Brain pericyte (primary cell): Measurements from ENCODE around the gene NACC1.
A peak's percentile ranks its signal among the peaks of the same experiment; 100 is the strongest.

ENCODE experiments used
- DNase-seq: peaks from one replicate; pipeline ENCODE4 v3.0.0-alpha.2; 2012; ENCODE audit warnings: low read depth, low spot score

The NACC1 gene

DNA sequence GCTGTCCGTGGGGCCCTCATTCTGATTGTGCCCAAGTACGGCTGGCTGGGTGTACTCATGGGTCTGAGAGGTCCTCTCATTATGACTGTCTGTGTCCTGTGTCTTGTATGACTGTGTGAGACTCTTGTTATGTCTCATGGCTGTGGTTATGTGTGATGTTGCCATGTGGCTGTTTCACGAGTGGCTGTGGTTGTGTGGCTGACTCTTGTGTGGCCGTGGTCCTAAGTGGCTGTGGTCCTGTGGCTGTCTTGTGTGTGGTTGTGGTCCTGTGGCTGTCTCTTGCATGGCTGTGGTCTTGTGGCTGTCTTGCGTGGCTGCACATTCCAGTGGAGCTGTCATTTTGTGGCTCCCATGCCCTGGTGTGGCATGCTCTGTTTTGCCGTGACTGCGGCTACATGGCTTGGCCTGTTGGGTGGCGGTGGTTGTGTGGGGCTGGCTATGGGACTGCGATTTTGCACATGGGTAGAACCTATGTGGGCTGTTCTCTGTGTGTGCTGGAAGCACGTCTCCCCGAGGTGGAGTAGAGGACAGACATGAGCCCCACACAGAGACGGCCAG is 18.0 kb upstream of the NACC1 start:
- DNase-seq = no peak

DNA sequence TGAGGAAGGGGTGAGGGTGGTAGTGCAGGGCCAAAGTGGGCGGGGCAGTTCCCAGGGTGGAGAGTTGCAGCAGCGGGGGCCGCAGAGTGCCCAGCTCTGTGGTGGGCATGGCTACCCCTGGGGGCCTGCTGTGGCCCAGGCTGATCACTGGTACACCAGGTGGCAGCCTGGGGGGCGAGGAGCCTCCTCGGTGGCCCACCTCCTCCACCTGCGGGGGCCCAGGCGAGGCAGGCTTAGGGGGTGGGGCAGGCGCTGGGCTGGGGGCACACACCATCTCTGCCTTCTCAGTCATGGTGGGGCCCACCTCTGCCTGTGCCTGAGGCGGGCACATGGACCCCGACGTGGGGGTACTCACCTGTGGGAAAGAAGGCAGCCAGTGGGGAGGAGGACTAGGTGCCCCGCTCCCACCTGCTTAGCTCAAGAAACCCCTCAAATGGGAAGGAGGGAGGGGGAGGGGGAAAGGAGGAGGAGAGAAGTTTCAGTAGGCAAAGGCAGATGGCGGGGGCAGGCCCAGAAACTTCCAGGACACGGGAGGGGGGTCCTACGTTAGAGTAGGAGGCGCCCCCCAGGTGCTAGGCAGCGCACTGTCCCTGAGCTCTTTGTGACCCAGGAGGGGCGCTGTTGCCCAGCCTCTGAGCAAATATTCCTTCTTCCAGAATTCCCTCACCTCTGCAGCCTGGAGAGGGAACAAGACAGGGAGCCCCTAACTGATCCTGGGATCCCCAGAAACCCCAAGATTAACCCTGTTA is 17.0 kb upstream of the NACC1 start:
- no peak for DNase-seq

DNA sequence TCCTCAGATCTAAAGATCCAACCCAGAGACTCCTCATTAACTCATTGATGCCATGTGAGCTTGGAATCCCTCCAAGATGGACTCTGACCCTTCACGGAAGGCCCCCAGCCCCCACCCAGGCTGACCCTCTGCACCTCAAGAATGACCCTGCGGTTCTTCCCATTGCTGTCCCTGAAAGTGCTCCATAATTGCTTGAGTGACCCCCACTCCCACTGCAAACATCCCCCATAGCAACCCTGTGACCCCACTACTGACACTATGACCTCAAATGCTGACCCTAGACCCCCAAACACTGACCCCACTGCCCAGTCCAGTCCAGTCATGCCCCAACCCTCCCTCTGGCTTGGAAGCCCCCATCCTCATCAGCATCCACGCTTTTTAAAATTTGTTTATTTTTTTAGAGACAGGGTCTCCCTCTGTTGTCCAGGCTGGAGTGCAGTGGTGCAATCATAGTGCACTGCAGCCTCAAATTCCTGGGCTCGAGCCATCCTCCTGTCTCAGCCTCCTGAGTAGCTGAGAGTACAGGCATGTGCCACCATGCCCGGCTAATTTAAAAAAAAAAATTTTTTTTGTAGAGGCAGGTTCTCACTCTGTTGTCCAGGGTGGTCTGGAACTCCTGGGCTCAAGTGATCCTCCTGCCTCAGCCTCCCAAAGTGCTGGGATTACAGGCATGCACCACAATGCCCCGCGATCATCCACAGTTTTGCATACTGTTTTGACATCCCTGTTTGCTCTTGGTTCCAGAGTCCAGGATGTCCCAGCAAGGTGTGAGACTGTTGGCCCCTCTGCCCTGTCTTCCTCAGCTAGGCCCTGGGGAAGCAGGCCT is 16.3 kb upstream of the NACC1 start:
- DNase-seq = no peak

DNA sequence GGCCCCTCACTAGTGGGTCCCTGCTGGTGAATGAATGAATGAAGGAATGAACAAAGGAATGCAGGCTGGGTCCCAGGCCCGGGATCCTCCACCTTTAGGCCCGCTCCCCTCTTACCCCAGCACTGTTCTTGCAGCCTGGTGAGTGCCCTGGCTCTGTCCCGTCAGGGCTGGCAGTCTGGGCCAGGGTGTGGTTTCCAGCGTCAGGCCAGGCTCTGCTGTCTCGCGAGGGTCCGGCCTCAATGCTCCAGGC is 15.7 kb upstream of the NACC1 start:
- DNase-seq = no peak

DNA sequence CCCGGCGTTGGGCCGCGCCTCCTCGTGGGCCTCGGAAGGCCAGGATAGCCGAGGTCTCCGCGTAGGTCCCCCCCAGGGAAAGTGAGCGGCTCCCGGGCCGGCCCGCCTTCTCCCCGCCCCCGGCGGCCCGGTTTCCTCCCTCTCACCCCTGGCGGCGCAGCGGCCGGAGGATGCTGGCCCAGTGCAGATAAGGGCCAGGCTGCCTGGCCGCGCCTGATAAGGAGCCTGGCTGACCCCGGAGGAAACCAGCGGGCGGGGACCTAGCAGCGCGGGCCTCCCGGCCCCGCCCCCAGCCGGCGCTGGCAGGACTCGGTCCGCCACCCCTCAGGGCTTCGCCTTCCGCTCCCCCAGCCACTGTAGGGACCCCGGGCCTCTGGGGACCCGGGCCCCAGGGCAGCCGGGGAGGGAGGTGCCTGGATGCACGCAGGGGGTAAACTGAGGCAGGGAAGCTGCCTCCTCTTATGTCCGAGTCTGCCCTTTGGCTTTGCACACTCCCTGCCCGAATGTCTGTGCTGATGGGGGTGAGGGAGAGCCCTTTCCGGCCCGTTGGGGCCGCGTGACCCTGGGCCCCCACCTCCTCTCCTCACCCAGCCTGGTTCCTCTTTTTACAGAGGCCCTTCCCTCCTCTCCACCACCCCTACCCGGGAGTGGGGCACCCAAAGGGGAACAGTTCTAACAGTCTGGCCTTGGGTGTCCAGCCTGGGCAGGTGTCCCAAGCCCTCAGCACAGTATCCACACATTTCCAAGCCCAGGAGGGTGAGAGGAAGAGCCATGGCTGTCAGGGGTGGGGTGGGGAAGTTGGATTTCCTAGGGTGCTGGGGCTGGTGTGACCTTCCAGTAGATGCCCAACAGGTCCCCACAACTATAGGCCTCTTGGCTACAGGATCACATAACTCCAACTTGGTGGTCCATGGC is 15.1 kb upstream of the NACC1 start, which contains the start of gene LYL1:
Gene LYL1 (minus strand): TSS at position 193 of the 915 bp plus-strand sequence. CDS start 1,687 bp downstream, outside the sequence.
- DNase-seq = no peak

DNA sequence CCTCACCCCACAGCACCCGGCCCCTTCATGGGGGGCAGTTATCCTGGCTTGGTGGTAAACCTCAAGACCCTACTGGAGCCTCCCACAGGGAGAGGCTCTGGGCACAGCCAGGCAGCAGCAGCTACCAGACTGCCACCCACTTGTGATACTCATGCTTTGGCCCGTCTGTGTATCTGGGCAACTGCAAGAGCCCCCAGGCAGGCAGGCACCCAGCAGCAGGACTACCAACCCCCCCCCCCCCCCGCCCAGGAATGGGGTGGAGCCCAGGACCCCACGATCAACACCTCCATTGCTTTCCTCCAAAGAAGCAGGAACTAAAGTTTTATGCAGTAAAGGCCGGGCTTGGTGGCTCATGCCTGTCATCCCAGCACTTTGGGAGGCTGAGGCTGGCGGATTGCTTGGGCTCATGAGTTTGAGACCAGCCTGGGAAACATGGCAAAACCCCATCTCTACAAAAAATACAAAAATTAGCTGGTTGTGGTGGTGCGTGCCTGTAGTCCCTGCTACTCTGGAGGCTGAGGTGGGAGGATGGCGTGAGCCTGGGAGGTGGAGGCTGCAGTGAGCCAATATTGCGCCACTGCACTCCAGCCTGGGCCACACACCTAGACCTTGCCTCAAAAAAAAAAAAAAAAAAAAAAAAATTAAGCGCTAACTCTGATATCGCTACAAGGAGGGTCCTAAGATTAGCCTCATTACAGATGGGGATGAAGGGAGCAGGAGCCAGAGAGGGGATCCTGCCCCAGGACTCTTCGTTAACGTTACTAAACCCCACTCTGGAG is 14.3 kb upstream of the NACC1 start:
- DNase-seq = no peak

DNA sequence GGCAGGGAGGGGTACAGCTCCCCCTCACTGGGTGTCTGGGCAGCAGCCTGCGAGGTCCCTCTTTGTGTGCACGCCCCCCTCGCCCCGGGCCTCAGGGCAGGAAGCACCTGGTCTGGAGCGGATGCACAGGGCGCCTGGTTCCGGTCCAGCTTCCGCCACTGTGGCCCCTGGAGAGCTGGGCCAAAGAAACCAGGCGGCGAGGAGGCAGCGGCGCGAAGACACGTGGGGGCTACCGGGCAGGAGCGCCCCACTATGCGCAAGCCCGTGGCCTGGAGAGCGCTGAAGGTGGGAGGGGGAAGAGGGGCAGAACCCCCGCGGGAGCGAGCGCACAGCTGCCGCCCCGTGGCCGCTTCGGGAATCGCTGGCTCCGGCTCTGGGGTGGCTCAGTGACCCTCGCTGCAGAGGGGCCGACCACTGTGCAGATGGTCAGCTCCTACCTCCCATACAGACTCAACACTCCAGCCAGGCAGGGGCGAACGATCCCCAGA is 13.7 kb upstream of the NACC1 start:
- DNase-seq = no peak

DNA sequence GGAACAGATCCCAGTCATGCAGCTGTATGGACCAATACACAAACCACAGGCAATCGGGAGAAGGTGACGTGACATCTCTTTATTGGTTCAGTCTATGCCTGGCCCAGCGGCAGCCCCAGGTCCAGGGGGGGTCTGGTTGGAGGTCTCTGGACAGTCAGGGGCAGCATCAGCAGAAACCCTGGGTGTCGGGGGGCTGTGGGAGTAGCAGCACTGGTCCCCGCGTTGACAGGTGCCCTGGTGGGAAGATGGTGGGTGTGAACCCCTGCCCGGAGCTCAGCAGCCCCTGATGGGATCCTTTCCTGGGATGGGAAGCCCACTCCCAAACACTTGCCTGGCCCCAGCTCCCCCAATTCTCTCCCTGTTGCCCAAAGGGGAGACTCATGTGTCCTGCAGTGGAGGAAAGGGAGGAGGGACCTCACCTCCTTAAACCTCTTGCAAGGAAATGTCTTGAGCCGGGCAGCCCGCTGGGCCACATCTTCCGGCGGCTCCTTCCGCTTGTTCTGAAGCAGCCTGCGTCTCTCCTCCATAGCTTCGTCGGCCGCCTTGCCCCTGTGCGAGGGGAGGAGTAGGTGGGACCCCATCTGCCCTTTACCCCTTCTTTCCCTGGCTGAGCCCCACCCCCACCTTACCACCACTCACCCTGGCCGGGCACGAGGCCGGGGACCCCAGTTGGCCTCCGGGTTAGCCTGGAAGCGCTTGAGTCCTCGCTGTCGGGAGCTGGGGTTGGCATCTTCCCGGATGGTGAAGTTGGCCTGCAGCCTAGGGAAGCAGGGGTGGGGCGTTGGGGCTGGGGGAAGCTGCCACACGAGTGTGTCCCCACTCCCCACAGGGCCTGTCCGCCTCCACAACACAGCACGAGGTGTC is 13.0 kb upstream of the NACC1 start:
- no peak for DNase-seq

DNA sequence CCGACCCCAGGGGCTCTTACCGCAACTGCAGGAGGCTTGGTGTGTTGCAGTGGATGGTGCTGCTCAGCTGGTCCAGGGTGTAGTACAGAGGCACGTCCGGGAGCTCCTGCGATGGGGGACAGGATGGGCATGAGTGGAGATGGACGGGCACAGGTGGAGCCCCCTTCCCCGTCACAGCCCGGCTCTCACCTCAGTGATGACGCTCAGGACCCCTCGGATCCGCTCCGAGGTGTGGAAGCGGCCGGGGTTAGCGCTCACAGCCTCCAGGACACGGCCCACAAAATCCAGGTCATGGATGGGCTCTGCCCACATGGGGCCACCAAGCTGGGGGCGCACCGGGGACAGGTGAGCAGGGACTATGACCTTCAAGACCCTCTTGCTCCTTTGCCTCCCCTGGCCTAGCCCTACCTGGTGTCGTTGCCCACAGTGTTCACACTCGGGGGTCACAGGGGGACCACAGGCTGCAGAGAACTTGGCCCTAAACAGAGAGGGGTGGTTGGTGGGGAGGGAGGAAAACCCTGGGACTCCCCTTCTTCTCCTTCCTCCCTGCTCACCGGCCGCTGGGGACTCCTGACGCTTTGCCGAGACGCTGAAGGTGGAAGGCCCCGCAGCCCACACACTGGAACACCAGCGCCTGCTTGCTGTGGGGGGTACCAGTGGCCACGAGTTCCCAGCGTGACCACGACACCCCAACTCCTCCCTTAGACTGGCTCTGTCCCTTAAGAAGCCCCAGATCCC is 8.5 kb upstream of the NACC1 start:
- DNase-seq = no peak

DNA sequence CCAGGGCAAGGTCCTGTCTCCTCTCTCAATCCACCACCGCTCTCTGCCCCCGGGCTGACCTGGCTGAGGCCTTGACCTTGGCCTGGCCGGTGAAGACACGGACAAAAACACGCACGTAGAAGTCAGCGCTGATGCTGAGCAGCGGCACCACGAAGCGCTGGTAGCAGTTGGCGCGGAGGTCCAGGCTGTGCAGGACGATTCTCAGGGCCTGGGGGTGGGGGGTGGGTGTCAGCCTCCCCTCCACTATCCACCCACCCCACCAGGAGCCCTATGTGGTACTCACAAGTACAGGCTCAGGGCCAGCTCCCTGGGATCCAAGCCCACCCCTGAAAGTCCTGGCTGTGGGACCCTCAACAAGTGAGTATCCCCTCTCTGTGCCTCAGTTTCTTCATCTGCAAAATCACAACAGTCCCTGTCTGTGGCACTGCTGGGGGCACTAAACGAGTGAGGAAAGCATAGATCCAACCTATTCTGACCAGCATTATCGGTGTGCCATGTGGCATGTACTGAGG is 7.9 kb upstream of the NACC1 start:
- no peak for DNase-seq

DNA sequence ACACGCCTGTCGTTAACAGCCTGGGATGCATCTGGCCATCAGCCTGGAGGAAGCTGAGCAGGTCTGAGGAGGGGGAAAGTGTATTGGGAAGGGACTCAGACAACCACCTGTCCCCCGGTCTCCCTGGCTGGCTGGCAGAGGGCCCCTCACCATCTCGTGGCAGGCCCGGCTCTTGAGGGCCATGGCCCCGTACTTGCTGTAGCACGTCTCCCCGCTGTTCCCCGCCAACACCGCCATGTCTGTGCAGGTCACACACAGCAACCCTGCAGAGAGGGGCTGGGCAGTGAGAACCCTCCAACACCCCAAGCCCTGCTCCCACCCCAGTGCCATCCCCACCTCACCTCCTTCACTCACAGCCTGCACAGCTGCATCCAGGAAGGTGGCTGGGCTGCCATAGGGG is 5.5 kb upstream of the NACC1 start:
- no peak for DNase-seq

DNA sequence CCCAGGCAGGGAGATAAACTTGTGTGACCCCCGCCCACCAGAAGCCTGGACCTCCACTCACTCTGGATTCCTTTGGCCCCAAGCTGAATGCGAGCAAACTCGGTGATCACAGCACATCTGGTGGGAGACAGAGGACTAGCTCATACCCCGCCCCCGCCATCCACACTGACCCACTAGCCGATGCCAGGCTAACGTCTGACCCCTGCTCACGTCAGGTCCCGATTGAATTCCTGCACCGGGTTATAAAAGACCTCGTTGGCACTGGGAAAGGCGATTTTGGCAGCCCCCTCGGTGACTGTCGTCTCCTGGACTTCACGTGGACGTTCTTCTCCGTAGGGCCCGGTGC is 2.2 kb upstream of the NACC1 start:
- no peak for DNase-seq

DNA sequence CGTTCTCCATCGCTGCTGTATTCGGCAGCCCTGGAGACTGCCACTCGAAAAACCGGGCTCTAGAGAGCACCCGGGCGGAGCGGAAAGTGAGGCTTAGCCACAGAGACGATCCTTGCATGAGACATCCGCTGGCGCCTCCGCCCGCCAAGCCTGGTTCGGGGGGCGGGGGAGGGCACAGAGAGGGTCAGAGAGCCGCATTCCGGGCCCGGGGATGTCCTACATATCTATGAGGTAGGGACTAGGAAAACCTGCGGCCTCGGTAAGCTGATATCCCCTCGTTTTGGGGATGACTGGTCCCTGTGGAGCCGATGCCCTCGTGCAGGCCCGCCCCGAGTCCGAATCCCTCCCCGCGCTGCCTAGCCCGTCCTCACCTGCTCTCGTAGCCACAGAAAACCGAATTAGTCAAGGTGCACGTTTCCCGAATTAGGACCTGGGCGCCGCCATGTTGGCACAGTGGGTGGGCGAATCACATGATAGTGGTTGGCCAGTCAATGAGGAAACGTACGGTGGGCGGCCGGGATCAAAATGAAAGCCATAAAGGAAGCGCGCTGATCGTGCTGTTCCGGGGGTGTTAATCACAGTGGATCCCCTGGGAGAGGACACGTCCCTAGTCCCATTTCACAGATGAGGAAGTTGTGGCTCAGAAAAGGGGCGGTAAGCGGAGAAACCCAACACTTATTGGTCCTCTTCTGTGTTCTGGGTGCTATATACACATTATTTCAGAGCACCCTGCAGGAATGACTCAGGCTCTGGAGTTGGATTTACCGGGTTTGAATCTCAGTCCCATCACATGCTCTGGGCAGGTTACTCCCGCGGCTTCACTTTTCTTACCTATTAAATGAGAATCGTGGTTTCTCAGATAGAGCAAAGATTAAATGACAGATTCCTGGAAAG is 1.5 kb upstream of the NACC1 start, which contains the start of gene TRMT1:
Gene TRMT1 (minus strand): TSS at position 459 of the 894 bp plus-strand sequence. CDS start 341 bp downstream, at position 118.
- DNase-seq = peak; percentile 52

DNA sequence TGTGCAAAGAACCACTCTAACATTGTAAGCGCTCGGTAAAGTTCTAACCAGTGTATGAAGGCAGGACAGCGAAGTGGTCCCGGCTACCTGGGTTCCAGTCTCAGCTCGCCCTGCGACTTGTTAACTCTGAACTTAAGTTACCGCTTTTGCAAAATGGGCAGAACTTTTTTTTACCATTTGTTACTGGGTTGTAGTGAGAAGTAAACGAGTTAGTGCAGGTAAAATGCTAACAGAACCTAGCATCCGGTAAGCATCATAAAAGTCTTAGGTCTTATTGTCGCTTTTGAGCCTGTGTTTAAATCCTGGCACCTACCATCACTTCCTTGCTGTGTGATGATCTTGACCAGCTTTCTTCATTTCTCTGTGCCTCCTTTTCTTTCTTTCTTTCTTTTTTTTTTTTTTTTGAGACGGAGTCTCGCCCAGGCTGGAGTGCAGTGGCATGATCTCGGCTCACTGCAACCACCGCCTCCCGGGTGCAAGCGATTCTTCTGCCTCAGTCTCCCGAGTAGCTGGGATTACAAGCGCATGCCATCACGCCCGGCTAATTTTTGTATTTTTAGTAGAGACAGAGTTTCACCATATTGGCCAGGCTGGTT is 790 bp upstream of the NACC1 start:
- no peak for DNase-seq

DNA sequence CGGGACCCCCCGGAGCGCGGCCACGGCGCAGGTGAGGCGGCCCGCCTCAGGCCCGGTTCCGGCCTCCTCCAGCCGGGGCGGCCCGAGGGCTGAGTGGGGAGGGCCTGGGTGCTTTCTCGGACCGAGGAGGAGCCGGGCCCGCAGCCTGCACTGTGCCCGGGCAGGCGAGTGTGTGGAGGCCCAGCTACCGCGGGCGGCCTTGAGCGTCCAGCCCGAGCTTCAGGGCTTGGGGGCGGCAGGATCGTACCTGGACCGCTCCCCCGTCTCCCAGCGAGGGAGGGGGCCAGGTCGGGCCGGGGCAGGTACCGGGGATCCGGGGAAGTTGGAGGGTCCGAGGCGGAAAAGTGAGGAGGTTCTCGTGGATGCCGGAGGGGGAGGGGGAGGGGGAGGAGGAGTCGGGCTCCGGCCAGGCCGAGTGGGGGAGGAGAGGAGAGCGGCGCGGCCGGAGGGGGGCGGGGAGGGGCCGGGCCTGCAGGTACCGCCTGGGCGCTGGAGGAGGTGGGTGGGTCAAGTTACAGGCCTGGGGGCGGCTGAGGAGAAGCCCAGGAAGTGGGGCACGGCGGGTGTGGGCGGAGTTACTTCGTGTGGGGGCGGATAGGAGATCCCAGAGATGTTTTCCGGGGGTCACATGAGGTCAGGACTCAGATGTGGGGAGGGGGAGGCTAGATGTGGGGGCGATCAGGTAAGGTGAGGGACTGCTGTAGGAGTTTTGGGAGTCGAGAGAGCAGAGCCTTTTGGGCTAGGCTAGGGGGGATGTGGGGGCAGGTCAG is 545 bp downstream of the NACC1 start:
- no peak for DNase-seq

DNA sequence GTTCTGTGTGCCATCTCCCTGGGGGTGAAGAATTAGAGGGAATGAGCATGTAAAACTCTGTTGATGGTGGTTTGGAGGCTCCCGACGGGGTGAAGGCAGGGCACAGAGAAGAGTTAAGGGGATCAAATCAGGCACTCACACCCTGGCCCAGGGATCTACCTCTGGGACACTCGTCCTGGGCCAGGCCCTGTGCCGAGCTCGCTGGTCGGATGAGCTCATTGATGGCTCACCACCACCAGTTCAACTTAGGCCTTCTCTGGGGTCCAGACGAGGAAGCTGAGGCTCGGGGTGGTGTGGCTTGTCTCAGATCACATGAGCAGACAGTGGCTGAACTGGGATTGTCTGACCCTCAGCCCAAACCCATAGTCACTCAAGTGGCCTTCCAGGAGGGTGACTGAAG is 1.6 kb downstream of the NACC1 start:
- no peak for DNase-seq

DNA sequence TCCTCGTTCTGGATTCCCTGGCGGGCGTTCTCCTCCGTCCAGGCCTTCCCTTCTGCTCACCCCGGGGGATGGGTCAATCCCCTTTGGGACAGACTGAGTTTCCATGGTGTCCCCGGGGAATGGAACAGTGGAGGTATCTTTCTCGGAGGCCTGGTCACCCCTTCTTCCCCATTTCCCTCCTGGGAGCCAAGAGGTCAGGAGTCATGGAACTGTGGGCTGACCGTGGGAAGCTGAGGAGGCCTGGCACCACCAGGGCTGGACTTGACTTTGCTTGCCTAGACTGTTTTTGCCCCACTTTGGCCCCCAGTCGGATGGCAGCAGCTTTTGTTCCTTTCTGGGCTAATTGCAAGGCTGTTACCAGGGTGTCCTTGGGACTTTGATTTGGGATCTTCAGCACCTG is 2.0 kb downstream of the NACC1 start:
- no peak for DNase-seq
